ENCODE results near the gene GSC2.

The GSC2 gene, protein sequence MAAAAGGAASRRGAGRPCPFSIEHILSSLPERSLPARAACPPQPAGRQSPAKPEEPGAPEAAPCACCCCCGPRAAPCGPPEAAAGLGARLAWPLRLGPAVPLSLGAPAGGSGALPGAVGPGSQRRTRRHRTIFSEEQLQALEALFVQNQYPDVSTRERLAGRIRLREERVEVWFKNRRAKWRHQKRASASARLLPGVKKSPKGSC

DNA sequence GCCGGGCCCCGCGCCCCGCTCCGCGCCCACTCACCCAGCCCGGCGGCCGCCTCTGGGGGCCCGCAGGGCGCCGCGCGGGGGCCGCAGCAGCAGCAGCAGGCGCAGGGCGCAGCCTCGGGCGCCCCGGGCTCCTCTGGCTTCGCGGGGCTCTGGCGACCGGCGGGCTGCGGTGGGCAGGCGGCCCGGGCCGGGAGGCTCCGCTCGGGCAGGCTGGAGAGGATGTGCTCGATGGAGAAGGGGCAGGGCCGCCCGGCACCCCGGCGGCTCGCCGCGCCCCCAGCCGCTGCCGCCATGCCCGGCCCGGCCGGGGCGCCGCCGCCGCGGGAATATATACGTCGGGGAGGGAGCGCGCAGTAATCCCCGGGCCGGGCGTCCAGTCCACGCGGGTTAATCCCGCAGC is at the start of gene GSC2:
TSS of gene GSC2 (minus strand) at position 302 of the 400 bp plus-strand sequence. CDS start at position 293, 9 bp downstream.
- DNase-seq = no peak

DNA sequence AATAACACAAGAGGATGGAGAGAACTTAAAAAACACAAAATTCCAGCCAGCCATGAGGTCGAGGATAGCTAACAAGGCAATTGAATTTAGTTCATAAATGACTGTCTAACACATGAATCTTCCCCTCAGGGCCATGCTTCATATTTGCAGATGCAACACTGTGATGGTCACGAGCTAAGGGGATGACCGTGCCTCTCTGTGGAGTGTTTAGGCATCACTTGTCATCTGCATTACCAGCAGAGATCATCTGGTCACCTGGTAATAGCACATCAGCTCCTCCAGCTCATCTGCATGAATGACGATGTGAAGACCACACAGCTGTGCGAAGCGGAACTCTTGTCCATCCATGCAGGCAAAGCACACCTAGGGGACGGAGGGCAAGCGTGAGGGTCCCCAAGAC is 49.4 kb upstream of the GSC2 start:
- no peak for DNase-seq

- DNase-seq = no peak
Measured at GRCh38 chr22:19197997-19198865, 48.1 kb upstream of the GSC2 start.

GRCh38 chr22:19196841-19197612 is 46.9 kb upstream of the GSC2 start:
- DNase-seq = no peak

DNA sequence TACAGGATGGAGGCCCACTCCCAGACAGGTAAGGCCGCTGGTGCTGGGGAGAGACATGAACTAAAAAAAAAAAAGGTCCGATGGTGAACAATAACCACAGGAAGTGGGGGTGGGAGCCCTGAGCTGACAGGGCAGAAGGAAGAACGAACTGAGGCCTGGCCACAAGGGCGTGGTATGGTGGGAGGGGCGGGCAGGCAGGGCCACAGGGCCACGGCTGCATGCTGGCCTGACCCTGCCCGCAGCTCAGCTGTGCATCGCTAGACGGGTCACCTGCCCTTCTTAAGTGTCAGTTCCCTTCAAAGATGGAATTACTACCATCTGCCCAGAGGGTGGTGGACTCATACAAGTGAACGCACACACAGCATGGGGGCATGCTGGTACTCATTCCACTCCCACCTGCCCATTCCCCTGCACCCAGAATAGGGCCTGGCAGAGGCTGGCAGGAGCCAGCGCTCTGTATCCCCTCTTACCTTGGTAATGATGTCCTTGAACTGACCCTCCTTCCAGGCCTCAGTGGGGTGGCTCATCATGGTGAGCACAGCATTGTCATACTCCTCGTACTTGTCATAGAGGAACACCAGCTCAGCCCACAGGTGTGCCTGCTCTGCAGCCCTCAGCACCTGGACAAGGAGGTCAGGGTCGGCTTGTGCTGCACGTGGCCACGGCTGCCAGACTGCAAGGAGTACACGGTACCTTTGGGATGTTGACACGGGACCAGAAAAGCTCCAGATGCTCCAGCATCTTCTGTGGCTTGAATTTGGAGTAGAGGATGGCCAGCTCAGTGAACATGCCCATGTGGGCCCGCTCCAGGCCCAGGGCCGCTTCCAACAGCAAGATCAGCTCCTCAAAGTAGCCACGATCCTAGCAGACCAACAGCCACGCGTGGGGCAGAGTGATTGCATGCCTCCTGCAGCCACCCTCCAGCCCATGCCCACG is 46.0 kb upstream of the GSC2 start:
- DNase-seq = no peak

DNA sequence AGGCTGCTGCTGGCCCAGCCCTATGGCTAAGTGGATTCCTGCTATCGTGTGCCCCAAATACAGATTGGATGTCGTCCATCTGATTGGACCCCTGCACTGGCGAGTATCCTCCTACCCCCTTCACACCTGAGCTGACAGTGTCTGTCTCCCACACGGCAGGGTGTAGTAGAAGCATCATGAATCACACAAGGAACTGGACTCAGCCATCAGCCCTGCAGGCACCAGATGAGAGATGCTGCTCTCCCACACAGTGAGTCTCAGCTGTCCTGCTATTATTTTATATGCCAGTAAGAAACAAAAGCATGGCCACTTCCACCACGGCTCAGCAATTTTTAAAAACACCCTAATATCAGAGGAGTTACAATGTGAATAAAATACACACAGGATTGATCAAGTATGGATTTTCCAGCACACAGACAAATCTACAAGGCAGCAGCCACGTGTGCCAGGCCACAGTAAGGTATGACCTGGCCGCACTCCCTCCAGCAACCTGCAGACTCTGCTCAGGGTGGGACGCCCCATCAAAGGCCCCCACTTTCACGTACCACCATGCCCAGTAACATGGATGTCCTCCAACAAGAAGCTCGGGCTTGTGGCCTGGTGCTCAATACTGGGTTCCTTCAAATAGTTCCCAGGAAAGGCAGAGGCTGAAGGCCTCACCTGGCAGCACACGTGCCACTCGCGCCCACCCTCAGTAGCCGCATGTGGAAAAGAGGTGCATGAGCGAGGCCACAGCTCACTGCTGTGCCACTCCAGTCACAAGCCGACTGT is 44.9 kb upstream of the GSC2 start:
- peak in 1 of 51 donors; percentile 25 for DNase-seq

DNA sequence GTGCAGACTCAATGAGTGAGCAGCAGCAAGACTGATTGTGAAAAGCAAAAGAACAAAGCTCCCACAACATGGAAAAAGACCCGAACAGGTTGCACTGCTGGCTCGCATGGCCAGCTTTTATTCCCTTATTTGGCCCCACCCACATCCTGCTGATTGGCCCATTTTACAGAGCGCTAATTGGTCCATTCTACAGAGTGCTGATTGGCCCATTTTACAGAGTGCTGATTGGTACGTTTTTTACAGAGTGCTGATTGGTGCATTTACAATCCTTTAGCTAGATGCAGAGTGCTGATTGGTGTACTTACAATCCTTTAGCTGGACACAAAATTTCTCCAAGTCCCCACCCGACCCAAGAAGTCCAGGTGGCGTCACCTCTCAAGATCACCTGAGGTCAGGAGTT is 43.8 kb upstream of the GSC2 start:
- no peak for DNase-seq

- no peak for DNase-seq
Measured at GRCh38 chr22:19187716-19188563, 37.8 kb upstream of the GSC2 start.

DNA sequence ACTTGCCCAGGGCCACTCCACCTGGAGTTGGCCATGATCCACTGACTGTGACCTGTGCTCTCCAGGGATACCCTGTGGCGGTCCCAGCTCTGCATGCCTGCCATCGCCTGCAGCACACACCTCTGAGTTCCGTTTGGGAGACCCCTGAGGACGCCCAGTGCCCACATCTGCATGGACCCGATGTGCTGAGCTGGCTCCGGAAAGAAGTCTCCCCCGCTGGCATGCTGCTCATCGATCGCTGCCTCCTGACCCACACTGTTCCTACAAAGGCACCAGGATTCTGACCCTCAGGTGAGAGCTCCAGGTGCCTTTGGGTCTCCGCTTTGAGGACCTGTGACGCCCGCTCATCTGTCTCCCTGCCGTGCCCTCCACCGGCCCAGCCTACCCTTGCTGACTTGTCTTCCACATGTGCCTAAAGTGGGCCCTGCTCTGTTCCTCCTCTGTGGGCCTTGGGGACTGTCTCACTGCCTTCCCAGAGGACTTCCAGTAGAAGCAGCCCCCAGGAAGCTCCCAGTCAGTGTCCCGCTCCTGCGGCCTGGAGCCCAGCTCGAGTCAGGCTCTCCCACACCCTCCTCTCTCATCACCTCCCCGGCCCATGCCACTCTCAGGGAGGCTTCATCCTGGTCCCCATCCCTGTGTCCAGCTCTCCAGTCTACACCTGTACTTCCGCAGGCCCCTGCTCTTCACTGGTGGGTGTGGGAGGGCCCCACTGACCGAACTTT is 34.3 kb upstream of the GSC2 start:
- DNase-seq = no peak

DNA sequence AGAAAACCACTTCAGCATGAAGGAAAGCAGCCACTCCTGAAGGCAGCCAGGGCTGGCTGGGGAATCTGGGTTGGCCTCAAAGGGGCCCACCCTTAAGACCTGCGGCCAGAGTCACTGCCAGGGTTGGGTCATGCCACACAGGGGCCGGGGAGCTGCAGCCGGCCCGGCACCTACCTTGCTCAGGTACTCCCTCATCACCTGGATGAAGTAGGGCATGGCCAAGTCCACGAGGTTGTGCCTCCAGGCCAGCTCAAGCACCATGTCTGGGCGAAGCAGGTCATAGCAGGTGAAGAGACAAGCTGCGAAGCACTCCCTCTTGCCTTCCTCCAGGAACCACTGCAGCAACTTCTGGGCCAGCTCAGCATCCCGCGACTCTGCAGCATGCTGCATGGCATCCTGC is 33.1 kb upstream of the GSC2 start:
- no peak for DNase-seq

DNA sequence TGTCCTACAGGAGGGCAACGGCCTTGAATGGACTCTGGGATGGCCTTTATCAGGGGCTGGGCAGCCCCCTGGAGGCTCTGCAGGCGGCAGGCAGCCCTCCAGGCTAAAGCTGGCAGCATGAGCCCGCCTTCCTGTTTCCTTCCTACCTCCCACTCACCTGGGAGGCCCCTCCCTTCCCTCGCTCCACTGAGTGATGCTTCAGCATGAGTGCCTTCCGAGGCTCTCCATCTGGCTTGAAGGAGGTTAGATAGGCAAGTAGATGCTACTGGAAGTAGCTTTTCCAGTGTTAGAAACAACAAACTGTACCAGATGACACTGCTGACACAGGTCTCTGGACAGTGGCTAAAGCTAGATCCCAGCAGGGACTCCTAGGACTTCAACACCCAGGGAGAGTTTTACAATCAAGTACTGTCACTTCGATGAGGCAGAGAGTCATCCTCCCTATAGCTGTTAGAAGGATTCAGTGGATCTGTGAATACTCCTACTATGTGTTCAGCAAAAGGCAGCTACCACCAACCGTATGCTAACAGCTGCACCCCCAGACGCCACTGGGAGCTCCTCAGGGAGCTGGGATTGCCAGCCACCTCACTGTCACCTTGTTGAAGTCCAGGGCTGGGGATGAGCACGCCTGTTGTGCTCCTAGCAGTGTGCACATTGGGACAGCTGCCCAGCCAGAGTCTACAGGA is 32.5 kb upstream of the GSC2 start:
- no peak for DNase-seq

- DNase-seq = no peak
Measured at GRCh38 chr22:19181786-19182471, 31.8 kb upstream of the GSC2 start.

- DNase-seq = no peak
Measured at GRCh38 chr22:19180740-19181410, 30.8 kb upstream of the GSC2 start.

- DNase-seq = no peak
Measured at GRCh38 chr22:19180234-19180633, 30.1 kb upstream of the GSC2 start.

GRCh38 chr22:19179497-19180048 is 29.5 kb upstream of the GSC2 start:
- peak in 48 of 51 donors; percentile 17 to 83 (median 60) for DNase-seq

All from hypothalamus (tissue), 51 donors.